ENCODE measurements around the gene CMTR2. TPM values are rescaled to one million over a fixed set of nuclear protein-coding genes. Genes with fewer than 3 reads are reported as not detected.
"Not testable (repeated sequence)": the region's sequence is repeated elsewhere in the genome, so short reads cannot be mapped to it uniquely, and the experiment has no call there.

Gene CMTR2, protein sequence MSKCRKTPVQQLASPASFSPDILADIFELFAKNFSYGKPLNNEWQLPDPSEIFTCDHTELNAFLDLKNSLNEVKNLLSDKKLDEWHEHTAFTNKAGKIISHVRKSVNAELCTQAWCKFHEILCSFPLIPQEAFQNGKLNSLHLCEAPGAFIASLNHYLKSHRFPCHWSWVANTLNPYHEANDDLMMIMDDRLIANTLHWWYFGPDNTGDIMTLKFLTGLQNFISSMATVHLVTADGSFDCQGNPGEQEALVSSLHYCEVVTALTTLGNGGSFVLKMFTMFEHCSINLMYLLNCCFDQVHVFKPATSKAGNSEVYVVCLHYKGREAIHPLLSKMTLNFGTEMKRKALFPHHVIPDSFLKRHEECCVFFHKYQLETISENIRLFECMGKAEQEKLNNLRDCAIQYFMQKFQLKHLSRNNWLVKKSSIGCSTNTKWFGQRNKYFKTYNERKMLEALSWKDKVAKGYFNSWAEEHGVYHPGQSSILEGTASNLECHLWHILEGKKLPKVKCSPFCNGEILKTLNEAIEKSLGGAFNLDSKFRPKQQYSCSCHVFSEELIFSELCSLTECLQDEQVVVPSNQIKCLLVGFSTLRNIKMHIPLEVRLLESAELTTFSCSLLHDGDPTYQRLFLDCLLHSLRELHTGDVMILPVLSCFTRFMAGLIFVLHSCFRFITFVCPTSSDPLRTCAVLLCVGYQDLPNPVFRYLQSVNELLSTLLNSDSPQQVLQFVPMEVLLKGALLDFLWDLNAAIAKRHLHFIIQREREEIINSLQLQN
- 29.1 and 29.3 TPM in 2 replicates for total RNA-seq

DNA sequence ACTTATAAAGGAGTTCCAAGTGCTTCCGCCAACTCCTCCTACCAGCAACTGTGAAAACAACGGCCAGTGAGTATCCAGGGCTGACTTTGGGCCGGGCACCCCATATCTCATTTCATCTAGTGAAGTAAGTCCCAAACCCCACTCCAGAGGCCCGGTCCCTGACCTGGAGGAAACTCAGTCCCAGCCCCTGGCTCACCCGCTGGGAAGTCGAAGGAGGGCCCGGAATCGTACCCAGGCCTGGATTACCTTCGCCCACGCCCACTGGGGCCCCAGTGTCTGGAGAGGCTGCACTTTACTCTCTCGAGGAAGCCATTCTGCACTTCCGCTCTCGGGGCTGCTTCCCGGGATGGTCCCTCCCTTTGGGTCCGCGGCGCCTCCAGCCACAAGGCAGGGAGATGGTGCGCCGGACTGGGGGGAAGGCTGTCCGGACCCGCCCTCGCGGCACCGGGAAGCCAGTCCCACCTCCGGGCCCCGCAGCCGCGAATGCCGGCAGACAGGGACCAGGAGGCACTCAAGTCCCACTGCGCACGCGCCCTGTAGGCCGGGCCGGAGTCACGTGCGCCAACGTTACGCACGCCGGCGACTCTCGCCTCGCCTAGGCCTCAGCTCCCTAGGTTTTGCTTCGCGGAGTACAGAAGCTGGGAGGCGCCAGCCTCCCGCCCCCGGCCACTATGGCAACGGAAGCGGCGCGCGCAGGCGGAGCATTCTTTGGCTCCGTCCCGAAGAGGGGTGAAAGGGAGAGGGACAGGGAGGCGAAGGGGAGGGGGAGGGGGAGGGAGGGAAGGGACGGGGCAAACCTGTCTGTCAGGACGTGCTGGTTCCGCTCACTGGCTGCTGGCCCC lies at the start of gene CMTR2:
TSS of gene CMTR2 (minus strand) at position 513 of the 842 bp plus-strand sequence. CDS start 3,482 bp downstream, outside the sequence.
- DNase-seq (ENCODE audit: low read depth in 2 of 2), result peak; percentile 88 to 96

DNA sequence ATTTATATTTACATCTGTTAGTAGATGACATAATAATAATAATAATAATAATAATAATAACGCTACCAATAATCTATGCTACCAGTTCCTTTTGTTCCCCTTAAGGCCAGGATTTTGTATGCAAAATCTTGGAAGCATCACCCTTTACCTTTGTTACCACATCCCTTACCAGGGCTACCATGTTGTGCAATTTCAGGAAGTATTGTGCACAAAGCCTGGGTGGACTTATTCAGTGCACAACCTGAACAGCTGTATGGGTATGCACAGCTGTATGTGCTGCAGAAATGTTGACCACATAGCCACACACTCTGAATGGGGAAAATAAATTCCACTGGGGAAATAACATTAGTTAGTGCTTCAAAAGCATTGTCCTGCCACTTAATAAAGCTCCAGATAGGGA lies 49.4 kb upstream of the CMTR2 start:
- DNase-seq (ENCODE audit: low read depth in 2 of 2), result no peak

DNA sequence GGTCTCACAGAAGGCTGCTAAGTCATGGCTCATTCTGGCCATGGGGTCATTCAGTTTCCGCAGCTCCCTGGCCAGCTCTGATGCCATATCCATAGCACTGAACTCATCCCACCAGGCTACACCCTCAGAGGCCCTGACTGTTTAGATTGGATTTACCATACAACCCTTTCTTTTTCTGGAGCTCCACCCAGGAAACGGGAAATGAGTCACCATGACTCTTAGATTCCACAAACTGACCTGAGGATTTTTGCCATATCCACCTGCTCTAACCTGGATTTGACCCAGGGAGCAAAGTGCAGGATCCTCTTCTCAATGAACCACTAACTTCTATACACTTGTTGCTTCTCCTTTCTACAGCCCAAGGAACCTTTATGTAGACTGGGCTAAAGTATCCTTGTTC lies 49.0 kb upstream of the CMTR2 start:
- no peak for DNase-seq (ENCODE audit: low read depth in 2 of 2)

DNA sequence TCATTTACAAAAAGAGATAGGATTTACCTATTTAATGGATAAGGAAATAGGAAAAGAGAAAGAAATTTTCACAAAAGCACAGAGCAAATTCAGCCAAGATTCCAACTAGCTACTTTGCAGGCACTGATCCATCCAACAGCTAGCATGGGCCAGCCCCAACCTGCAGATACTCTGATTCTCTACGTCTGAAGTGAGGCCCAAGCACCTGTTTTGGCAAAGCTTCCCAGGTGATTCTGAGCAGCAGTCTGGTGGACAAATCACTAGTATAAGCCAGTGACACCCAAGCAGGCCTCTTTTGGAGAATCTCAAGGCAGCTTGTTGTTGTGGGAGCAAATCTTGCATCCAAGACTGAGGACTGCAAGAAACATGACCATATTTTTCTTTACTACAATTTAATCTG lies 48.4 kb upstream of the CMTR2 start:
- DNase-seq (ENCODE audit: low read depth in 2 of 2), result no peak

GRCh38 chr16:71328151-71328550 lies 38.9 kb upstream of the CMTR2 start:
- no peak for DNase-seq (ENCODE audit: low read depth in 2 of 2)

DNA sequence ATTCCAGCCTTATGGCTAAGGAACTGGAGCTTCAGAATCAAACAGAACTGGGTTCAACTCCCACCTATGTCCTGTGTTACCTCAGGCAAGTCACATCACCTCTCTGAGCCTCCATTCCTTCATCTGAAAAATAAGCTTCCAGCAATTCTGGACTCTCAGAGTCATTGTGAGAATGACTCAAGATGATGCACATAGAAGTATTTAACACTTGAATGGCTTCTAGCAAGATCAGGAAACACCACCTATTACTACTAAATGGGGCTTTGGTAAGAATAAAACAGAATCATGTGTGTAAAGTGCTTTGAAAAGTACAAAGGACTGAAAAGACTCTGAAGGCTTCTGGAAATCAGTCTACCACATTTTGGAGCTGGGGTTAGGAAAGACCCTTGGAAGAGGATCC lies 38.5 kb upstream of the CMTR2 start:
- DNase-seq (ENCODE audit: low read depth in 2 of 2), result no peak

GRCh38 chr16:71319999-71320398 lies 30.8 kb upstream of the CMTR2 start:
- DNase-seq (ENCODE audit: low read depth in 2 of 2), result no peak

DNA sequence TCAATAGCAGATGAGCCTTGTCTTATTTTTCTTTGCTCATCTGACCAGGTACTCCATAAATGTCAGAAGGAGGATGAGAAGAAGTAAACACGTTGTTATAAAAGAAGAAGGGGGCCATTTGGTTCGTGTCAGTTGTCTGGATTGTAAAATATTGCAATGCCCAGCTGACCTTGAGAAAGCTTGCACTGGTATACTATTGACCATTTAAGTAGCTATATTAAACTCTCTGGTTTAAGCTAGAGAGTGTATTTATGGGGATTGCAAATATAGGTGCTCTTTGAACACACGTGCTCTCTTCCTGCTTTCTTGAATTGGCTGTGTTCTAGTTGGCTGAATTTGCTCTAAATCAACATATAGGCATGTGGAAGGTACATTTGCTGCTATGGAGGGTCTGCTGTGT lies 26.1 kb upstream of the CMTR2 start:
- no peak for DNase-seq (ENCODE audit: low read depth in 2 of 2)

DNA sequence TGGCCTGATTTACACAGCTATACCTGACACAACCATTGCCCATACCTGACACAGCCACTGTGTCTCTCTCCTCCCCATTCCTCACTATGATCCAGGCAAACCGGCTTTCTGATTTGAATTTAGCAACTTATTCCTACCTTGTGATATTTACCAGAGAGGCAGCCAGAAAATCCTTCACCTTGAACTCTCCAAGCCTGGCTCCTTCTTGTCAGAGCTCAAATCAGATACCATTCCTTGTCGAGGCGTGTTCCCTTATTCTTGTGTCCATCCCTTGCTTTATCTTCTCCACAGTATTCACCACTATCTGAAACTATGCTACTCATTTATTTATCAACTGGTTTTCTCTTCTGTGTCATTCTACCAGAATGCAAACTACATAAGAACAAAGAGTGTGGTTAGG lies 24.4 kb upstream of the CMTR2 start:
- DNase-seq (ENCODE audit: low read depth in 2 of 2), result not testable (repeated sequence)

GRCh38 chr16:71311553-71312158 lies 22.5 kb upstream of the CMTR2 start:
- peak; percentile 1 to 37 for DNase-seq (ENCODE audit: low read depth in 2 of 2)

DNA sequence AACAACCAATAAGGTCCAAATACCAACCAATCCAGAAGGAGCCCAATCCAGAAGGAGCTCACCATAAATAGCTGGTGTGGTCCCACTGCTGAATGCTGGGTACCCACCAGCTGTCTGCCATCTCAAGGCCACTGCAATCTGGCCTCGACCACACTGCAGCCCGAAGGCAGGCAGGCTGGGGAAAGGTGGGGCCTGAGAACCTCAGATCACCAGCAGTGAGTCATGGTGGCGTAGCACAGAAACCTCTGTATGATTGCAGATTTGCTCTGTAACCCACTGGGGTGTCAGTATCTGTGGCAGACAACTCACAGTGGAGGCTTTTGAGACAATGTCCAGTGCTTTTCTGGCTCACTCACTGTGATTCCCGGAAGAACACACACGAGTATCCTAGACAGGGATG lies 14.7 kb upstream of the CMTR2 start:
- no peak for DNase-seq (ENCODE audit: low read depth in 2 of 2)

GRCh38 chr16:71297341-71297634 lies 8.1 kb upstream of the CMTR2 start:
- DNase-seq (ENCODE audit: low read depth in 2 of 2), result no peak

DNA sequence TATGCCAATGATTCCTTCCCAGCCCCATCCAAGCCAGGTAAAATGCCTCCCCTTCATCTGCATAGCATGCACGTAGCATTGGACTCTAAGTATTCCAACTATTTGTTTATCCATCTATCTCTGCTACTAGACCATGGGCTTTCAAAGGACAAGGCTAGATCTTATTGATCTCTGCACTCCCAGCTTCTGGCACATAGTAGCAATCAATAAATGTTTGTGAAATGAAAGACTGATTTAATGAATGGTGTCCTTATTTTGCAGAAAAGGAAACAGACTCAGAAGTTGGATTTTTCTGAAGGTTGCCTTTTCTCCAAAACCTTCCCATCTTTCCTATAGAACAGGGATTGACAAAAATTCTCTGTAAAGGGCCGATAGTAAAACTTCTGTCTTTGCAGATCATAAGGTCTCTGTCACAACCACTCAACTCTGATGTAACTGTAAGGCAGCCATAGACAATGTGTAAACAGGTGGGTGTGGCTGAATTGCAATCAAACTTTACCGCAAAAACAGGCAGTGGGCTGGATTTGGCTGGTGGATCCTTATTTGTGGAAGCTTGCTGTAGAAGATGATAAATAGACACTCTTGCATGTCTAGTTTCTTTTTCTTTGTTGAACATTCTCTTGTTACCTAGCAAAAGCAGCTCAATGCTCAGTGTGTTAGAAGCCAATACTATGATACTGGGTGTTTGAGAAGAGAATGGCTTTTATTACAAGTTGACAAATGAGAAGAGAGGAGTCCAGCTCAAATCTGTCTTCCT lies 7.6 kb upstream of the CMTR2 start:
- DNase-seq (ENCODE audit: low read depth in 2 of 2), result no peak

- no peak for DNase-seq (ENCODE audit: low read depth in 2 of 2)
Measured at GRCh38 chr16:71295950-71296349, 6.7 kb upstream of the CMTR2 start.

DNA sequence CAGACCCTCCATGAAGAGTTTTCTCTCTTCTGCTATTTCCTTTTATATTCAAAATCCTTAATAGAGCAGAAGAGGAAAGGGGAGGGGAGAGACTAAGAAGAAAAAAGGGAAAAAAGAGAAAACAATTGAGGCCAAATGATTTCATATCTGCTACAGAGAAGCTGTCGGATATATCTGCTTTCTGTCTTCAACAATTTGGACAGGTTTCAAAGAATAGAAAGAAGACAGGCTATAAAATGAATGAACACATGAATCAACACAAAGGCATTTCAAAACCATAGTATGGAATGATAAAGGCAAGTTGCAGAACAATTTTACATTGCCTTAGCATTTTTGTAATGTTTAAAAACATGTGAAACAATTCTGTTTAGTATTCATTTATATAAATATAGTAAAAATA lies 4.7 kb upstream of the CMTR2 start:
- DNase-seq (ENCODE audit: low read depth in 2 of 2), result no peak

DNA sequence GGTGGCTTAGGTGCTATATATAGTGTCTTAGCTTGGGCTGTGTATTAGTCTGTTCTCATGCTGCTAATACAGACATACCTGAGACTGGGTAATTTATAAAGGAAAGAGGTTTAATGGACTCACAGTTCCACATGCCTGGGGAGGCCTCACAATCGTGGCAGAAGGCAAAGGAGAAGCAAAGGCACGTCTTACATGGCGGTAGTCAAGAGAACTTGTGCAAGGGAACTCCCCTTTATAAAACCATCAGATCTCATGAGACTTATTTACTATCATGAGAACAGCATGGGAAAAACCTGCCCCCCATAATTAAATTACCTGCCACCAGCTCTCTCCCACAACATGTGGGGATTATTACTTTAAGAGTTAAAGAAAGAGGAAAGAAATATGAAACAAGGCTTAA lies 2.9 kb upstream of the CMTR2 start:
- not testable (repeated sequence) for DNase-seq (ENCODE audit: low read depth in 2 of 2)

DNA sequence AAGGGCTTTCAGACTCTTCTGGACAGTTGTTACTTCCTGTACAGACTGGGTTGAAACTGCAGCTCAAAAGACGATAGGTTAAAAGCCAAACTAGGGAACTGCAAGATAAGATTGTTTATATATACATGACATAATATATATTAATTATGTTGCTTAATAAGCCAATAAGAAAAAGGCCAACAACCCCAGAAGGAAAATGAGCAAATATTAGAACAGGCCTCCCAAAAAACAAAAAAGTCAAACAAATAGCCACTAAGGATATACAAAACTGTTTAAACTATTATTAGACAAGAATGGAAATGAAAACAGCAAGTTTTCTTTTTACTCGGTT lies 495 bp upstream of the CMTR2 start:
- no peak for DNase-seq (ENCODE audit: low read depth in 2 of 2)

DNA sequence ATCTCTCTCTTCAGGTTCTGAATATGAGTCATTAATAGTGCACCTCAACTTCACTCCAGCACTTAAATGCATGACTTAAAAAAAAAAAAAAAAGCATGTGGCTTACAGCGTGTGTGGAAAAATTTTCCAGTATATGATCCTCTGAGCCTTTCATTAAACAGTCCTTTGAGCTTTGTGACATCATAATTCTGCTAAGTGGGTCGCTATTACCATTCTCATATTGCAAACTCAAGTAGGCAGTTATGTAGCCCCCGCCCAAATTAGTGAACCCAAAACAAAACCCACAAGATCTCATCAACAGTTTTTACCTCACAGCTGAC lies 672 bp downstream of the CMTR2 start:
- no peak for DNase-seq (ENCODE audit: low read depth in 2 of 2)

GRCh38 chr16:71287911-71288310 lies 1.3 kb downstream of the CMTR2 start:
- no peak for DNase-seq (ENCODE audit: low read depth in 2 of 2)

GRCh38 chr16:71287454-71287853 lies 1.7 kb downstream of the CMTR2 start:
- DNase-seq (ENCODE audit: low read depth in 2 of 2), result no peak

DNA sequence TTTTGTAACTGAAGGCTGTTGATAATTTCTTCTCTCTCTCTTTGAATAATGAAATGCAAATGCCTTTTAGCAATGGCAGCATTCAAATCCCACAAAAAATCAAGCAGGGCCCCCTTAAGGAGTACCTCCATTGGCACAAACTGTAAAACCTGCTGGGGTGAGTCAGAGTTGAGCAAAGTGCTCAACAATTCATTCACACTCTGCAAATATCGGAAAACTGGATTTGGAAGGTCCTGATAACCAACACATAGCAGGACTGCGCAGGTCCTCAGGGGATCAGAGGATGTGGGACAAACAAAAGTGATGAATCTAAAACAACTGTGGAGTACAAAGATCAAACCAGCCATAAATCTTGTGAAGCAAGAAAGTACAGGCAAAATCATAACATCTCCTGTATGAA lies 5.6 kb downstream of the CMTR2 start:
- peak in 1 of 2 donors; percentile 4 for DNase-seq (ENCODE audit: low read depth in 2 of 2)
